Pulmonary artery endothelial cell (primary cell): ENCODE data around the gene MZF1. TPM values are rescaled to one million over a fixed set of nuclear protein-coding genes. Genes with fewer than 3 reads are reported as not detected.

ENCODE experiments used
- DNase-seq: peaks from one replicate; pipeline ENCODE4 v3.0.0-alpha.2; 2011; ENCODE audit warnings: low read depth, low spot score
- total RNA-seq: library from RNA; depleted of rRNA; stranded (reverse); fragments of >200 nt; gene quantifications from 2 replicates; pipeline ENCODE4 v1.2.3, GENCODE V29; 2014

MZF1 gene
- total RNA-seq, 1 donor from 2014 or later, result 9.0 TPM

- DNase-seq, result no peak
These were observed 58.5 kb downstream of the MZF1 start for GRCh38 chr19:58514564-58515022.

- DNase-seq, result peak; percentile 56
These were observed 59.2 kb downstream of the MZF1 start for GRCh38 chr19:58513694-58514563.

GRCh38 chr19:58513213-58513693 lies 59.9 kb downstream of the MZF1 start:
- DNase-seq, result no peak

Other genes starting within 250 kb of the MZF1 start
- 1.8 and 3.2 TPM in 2 replicates for gene ZSCAN22, start 246.3 kb downstream of the MZF1 start, total RNA-seq
- gene A1BG, start 219.8 kb downstream of the MZF1 start, total RNA-seq, result 2.2 and 5.3 TPM in 2 replicates
- gene ZNF497, start 210.6 kb downstream of the MZF1 start, total RNA-seq, result 0.53 and 0.67 TPM in 2 replicates
- 1.1 and 1.8 TPM in 2 replicates for gene ZNF837, start 192.3 kb downstream of the MZF1 start, total RNA-seq
- 2,163 and 2,639 TPM in 2 replicates for gene RPS5, start 186.1 kb downstream of the MZF1 start, total RNA-seq
- gene RNF225, start 177.7 kb downstream of the MZF1 start, total RNA-seq, result 0.18 TPM in 1 of 2 replicates, not detected in the other
- 16.2 and 20.3 TPM in 2 replicates for gene ZNF584, start 164.7 kb downstream of the MZF1 start, total RNA-seq
- 4.7 and 7.5 TPM in 2 replicates for gene ZNF132, start 133.2 kb downstream of the MZF1 start, total RNA-seq
- 10.0 and 11.4 TPM in 2 replicates for gene ZNF324B, start 121.7 kb downstream of the MZF1 start, total RNA-seq
- gene ZNF324, start 106.3 kb downstream of the MZF1 start, total RNA-seq, result 12.6 and 12.7 TPM in 2 replicates
- 4.9 and 5.4 TPM in 2 replicates for gene ZNF446, start 97.0 kb downstream of the MZF1 start, total RNA-seq
- gene SLC27A5, start 61.3 kb downstream of the MZF1 start, total RNA-seq, result 6.3 and 14.8 TPM in 2 replicates
- 6.0 and 6.5 TPM in 2 replicates for gene ZBTB45, start 53.5 kb downstream of the MZF1 start, total RNA-seq
- gene TRIM28, start 29.3 kb downstream of the MZF1 start, total RNA-seq, result 526 and 542 TPM in 2 replicates
- gene CHMP2A, start 18.2 kb downstream of the MZF1 start, total RNA-seq, result 114 and 145 TPM in 2 replicates
- 106 and 111 TPM in 2 replicates for gene UBE2M, start 14.7 kb downstream of the MZF1 start, total RNA-seq